Stimulated activated effector memory CD8-positive, alpha-beta T cell treated with anti-CD3 and anti-CD28 coated beads, Interleukin-12 subunit alpha, Interleukin-12 subunit beta, amount 100 ng/mL, for 72 hours (primary cell): ENCODE results near the gene CEP68.
"Not testable (repeated sequence)": the region's sequence is repeated elsewhere in the genome, so short reads cannot be mapped to it uniquely, and the experiment has no call there.

Experiments
- ATAC-seq: fragments of 150-1000 bp; cut with Tn5 transposase; 2 replicates; pipeline ENCODE4 v1.10.0; 2021
- DNase-seq, 2 donors: peaks; one replicate each; pipeline ENCODE4 v3.0.0; 2021 to 2022; ENCODE audit warnings: low spot score in 2 of 2
- H3K27ac Mint-ChIP-seq: one replicate; pipeline ENCODE4 v1.8.0; 2022; ENCODE audit warnings: mild to moderate bottlenecking, mixed read lengths
- H3K36me3 Mint-ChIP-seq: one replicate; pipeline ENCODE4 v1.8.0; 2022; ENCODE audit warnings: mild to moderate bottlenecking, mixed read lengths
- H3K4me1 Mint-ChIP-seq: one replicate; pipeline ENCODE4 v1.8.0; 2022; ENCODE audit warnings: mixed read lengths
- H3K4me3 Mint-ChIP-seq: one replicate; pipeline ENCODE4 v1.8.0; 2022; ENCODE audit warnings: mild to moderate bottlenecking, mixed read lengths
- H3K9me3 Mint-ChIP-seq: one replicate; pipeline ENCODE4 v1.8.0; 2022; ENCODE audit warnings: mixed read lengths

CEP68 gene

GRCh38 chr2:65025453-65026123 is 30.6 kb upstream of the CEP68 start:
- Mint-ChIP-seq H3K36me3 (peaks cover 16% of the 10 kb centered on the region), H3K4me3 (no peak overlapping the region)
- no peak for ATAC-seq

GRCh38 chr2:65026154-65026553 is 30.1 kb upstream of the CEP68 start:
- DNase-seq (no peak), ATAC-seq (no peak)
- H3K36me3 Mint-ChIP-seq: peaks cover 16% of the 10 kb centered on the region
- no peaks in the 10 kb centered on the region for H3K9me3 Mint-ChIP-seq
- H3K4me1 Mint-ChIP-seq: peaks cover 8% of the 10 kb centered on the region
- no peak overlapping the region for H3K27ac Mint-ChIP-seq
- H3K4me3 Mint-ChIP-seq: no peak overlapping the region

More at GRCh38 chr2:65025453-65026123, 30.6 kb upstream of the CEP68 start:
- H3K9me3 Mint-ChIP-seq: no peaks in the 10 kb centered on the region
- H3K27ac Mint-ChIP-seq: no peak overlapping the region
- no peak for DNase-seq
- peaks cover 2% of the 10 kb centered on the region for H3K4me1 Mint-ChIP-seq

GRCh38 chr2:65026704-65027464 is 29.3 kb upstream of the CEP68 start:
- Mint-ChIP-seq H3K9me3 (no peaks in the 10 kb centered on the region), H3K4me1 (peaks cover 15% of the 10 kb centered on the region), H3K36me3 (peaks cover 9% of the 10 kb centered on the region), H3K27ac (no peak overlapping the region), H3K4me3 (no peak overlapping the region)
- ATAC-seq: peak; percentile 28
- DNase-seq: no peak

- ATAC-seq (no peak), DNase-seq (no peak)
- no peaks in the 10 kb centered on the region for H3K9me3 Mint-ChIP-seq
- no peak overlapping the region for H3K4me3 Mint-ChIP-seq
- H3K36me3 Mint-ChIP-seq: peaks cover 5% of the 10 kb centered on the region
- no peak overlapping the region for H3K27ac Mint-ChIP-seq
- peaks cover 20% of the 10 kb centered on the region for H3K4me1 Mint-ChIP-seq
These were observed 28.5 kb upstream of the CEP68 start for GRCh38 chr2:65027616-65028244.

- Mint-ChIP-seq H3K9me3 (no peaks in the 10 kb centered on the region), H3K4me1 (peaks cover 20% of the 10 kb centered on the region)
- no peak for ATAC-seq
These were observed 25.5 kb upstream of the CEP68 start for GRCh38 chr2:65030476-65031332.

GRCh38 chr2:65031341-65032018 is 24.7 kb upstream of the CEP68 start:
- Mint-ChIP-seq H3K9me3 (no peaks in the 10 kb centered on the region), H3K4me1 (peaks cover 20% of the 10 kb centered on the region), H3K4me3 (peak overlapping the region; percentile 3), H3K27ac (peak overlapping the region; percentile 49), H3K36me3 (no peaks in the 10 kb centered on the region)
- ATAC-seq: no peak
- no peak for DNase-seq

More at GRCh38 chr2:65030476-65031332, 25.5 kb upstream of the CEP68 start:
- no peak overlapping the region for H3K4me3 Mint-ChIP-seq
- peak overlapping the region; percentile 8 for H3K27ac Mint-ChIP-seq
- DNase-seq: no peak
- no peaks in the 10 kb centered on the region for H3K36me3 Mint-ChIP-seq

- Mint-ChIP-seq H3K4me1 (peaks cover 20% of the 10 kb centered on the region), H3K4me3 (peak overlapping the region; percentile 3), H3K27ac (peak overlapping the region; percentile 49), H3K9me3 (no peaks in the 10 kb centered on the region), H3K36me3 (no peaks in the 10 kb centered on the region)
- ATAC-seq (no peak), DNase-seq (no peak)
These were observed 23.9 kb upstream of the CEP68 start for GRCh38 chr2:65032019-65032975.

GRCh38 chr2:65033178-65033577 is 23.0 kb upstream of the CEP68 start:
- H3K4me3 Mint-ChIP-seq: no peak overlapping the region
- no peak for ATAC-seq
- H3K36me3 Mint-ChIP-seq: no peaks in the 10 kb centered on the region
- peaks cover 20% of the 10 kb centered on the region for H3K4me1 Mint-ChIP-seq
- DNase-seq: no peak
- H3K27ac Mint-ChIP-seq: no peak overlapping the region
- H3K9me3 Mint-ChIP-seq: no peaks in the 10 kb centered on the region

GRCh38 chr2:65033667-65034066 is 22.5 kb upstream of the CEP68 start:
- not testable (repeated sequence) for ATAC-seq, DNase-seq, H3K27ac Mint-ChIP-seq, H3K9me3 Mint-ChIP-seq, H3K4me3 Mint-ChIP-seq, H3K36me3 Mint-ChIP-seq
- H3K4me1 Mint-ChIP-seq: peaks cover 20% of the 10 kb centered on the region

GRCh38 chr2:65035351-65035943 is 20.8 kb upstream of the CEP68 start:
- peaks cover 30% of the 10 kb centered on the region for H3K4me1 Mint-ChIP-seq
- no peak overlapping the region for H3K4me3 Mint-ChIP-seq
- ATAC-seq (no peak), DNase-seq (no peak)
- H3K36me3 Mint-ChIP-seq: no peaks in the 10 kb centered on the region
- H3K27ac Mint-ChIP-seq: no peak overlapping the region
- H3K9me3 Mint-ChIP-seq: no peaks in the 10 kb centered on the region

- DNase-seq (no peak), ATAC-seq (no peak)
- H3K36me3 Mint-ChIP-seq: peaks cover 5% of the 10 kb centered on the region
- no peaks in the 10 kb centered on the region for H3K9me3 Mint-ChIP-seq
- H3K4me3 Mint-ChIP-seq: no peak overlapping the region
- H3K27ac Mint-ChIP-seq: no peak overlapping the region
- H3K4me1 Mint-ChIP-seq: peaks cover 15% of the 10 kb centered on the region
These were observed 19.0 kb upstream of the CEP68 start for GRCh38 chr2:65037178-65037577.

GRCh38 chr2:65039640-65040039 is 16.6 kb upstream of the CEP68 start:
- Mint-ChIP-seq H3K9me3 (peaks cover 6% of the 10 kb centered on the region), H3K27ac (no peak overlapping the region), H3K36me3 (peaks cover 5% of the 10 kb centered on the region), H3K4me1 (peaks cover 12% of the 10 kb centered on the region), H3K4me3 (no peak overlapping the region)
- ATAC-seq (no peak), DNase-seq (no peak)

- Mint-ChIP-seq H3K27ac (no peak overlapping the region), H3K4me1 (peaks cover 12% of the 10 kb centered on the region), H3K9me3 (peaks cover 8% of the 10 kb centered on the region), H3K36me3 (peaks cover 5% of the 10 kb centered on the region), H3K4me3 (peak overlapping the region; percentile 18)
- ATAC-seq (peak; percentile 84), DNase-seq (peak; percentile 63 to 83)
These were observed 15.6 kb upstream of the CEP68 start for GRCh38 chr2:65040400-65041261.
